Stimulated activated naive B cell treated with anti-CD40 and anti-IgM and Interleukin-4, amounts not matched to agents 10 μg/mL and 1 μg/mL and 100 μg/mL, for 72 hours (primary cell): ENCODE results near the gene ARHGEF11.
A peak's percentile ranks its signal among the peaks of the same experiment; 100 is the strongest.

ENCODE experiments used
- ATAC-seq, 2 donors: fragments of 150-1000 bp; cut with Tn5 transposase; replicated peaks; 2 replicates each; pipeline ENCODE4 v1.10.0; 2021; ENCODE audit warnings: moderate library complexity in 1 of 2
- DNase-seq: peaks from one replicate; pipeline ENCODE4 v3.0.0; 2021
- H3K27ac Mint-ChIP-seq: one replicate; pipeline ENCODE4 v1.8.0; 2022; ENCODE audit warnings: mild to moderate bottlenecking, mixed read lengths
- H3K27me3 Mint-ChIP-seq, 2 donors: one replicate each; pipeline ENCODE4 v1.8.0; 2022; ENCODE audit warnings: mixed read lengths in 2 of 2
- H3K36me3 Mint-ChIP-seq, 2 donors: one replicate each; pipeline ENCODE4 v1.8.0; 2022; ENCODE audit warnings: mixed read lengths in 2 of 2, mild to moderate bottlenecking in 1 of 2
- H3K4me1 Mint-ChIP-seq, 2 donors: one replicate each; pipeline ENCODE4 v1.8.0; 2022; ENCODE audit warnings: mixed read lengths in 2 of 2, mild to moderate bottlenecking in 1 of 2
- H3K4me3 Mint-ChIP-seq, 2 donors: one replicate each; pipeline ENCODE4 v1.8.0; 2022; ENCODE audit warnings: mild to moderate bottlenecking in 2 of 2, mixed read lengths in 2 of 2, moderate library complexity in 1 of 2
- H3K9me3 Mint-ChIP-seq, 2 donors: one replicate each; pipeline ENCODE4 v1.8.0; 2022; ENCODE audit warnings: mixed read lengths in 2 of 2, mild to moderate bottlenecking in 1 of 2

ARHGEF11 gene, protein sequence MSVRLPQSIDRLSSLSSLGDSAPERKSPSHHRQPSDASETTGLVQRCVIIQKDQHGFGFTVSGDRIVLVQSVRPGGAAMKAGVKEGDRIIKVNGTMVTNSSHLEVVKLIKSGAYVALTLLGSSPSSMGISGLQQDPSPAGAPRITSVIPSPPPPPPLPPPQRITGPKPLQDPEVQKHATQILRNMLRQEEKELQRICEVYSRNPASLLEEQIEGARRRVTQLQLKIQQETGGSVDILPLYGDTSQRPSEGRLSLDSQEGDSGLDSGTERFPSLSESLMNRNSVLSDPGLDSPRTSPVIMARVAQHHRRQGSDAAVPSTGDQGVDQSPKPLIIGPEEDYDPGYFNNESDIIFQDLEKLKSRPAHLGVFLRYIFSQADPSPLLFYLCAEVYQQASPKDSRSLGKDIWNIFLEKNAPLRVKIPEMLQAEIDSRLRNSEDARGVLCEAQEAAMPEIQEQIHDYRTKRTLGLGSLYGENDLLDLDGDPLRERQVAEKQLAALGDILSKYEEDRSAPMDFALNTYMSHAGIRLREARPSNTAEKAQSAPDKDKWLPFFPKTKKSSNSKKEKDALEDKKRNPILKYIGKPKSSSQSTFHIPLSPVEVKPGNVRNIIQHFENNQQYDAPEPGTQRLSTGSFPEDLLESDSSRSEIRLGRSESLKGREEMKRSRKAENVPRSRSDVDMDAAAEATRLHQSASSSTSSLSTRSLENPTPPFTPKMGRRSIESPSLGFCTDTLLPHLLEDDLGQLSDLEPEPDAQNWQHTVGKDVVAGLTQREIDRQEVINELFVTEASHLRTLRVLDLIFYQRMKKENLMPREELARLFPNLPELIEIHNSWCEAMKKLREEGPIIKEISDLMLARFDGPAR (N-terminal part only)

DNA sequence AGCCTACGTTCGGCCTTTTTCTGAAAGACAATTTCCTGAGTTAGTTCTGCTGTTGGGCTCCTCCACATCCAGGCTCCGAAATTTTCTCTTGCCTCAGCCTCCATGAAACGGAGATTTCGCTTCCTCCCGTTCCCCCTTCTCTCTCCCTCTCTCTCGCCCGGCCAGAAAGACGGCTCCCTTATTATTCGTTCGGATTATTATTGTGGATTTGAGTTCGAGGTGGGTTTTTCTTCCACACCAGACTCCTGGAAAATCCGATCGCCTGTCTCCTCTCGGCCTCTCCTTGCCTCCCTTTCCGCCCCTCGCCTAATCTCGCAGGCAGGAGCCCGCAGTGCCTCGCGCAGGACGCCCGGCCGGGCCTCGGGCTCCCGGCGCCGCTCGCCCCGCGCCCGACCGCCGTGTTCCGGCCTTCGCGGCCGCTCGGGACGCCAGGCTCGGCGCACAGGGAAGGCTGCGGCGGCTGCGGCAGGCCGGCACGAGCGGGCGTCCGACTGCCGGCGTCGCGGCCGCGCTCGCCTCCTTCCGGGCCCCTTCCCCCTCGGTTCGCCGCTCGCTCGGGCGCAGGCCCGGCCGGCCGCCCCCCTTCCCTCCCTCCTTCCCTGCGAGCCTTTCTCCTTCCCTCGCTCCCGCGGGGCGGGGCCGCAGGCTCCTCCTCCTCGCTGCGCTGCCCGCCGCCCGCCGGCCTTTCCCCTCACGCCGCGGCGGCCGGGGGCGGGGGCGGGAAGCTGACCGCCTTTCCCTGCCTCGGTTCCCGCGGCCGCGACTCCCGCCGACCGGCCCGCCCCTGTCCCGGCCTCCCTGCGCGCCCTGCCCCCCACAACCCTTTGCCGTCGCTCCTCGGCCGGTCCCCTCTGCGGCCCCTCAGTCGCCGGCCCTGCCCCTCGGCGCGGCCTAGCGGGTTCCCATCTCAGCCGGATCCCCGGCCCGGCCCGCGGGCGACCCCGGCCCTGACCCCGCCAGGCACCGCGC is at the start of gene ARHGEF11:
ARHGEF11 (minus strand) TSS at position 493 of the 969 bp plus-strand sequence. CDS start 1,412 bp downstream, outside the sequence.
- peaks cover 8 to 12% of the 10 kb centered on the region in 2 donors for H3K4me1 Mint-ChIP-seq
- peak within 1 kb of the TSS; percentile 91 to 97 for H3K4me3 Mint-ChIP-seq
- peak; percentile 69 to 75 for ATAC-seq
- H3K27me3 Mint-ChIP-seq, result peaks cover 66 to 78% of the 10 kb centered on the region in 2 donors
- H3K27ac Mint-ChIP-seq, result peak within 1 kb of the TSS; percentile 78
- peak; percentile 11 for DNase-seq
- no peaks in the 10 kb centered on the region for H3K9me3 Mint-ChIP-seq
- peaks cover 3% of the 10 kb centered on the region in 2 donors for H3K36me3 Mint-ChIP-seq

DNA sequence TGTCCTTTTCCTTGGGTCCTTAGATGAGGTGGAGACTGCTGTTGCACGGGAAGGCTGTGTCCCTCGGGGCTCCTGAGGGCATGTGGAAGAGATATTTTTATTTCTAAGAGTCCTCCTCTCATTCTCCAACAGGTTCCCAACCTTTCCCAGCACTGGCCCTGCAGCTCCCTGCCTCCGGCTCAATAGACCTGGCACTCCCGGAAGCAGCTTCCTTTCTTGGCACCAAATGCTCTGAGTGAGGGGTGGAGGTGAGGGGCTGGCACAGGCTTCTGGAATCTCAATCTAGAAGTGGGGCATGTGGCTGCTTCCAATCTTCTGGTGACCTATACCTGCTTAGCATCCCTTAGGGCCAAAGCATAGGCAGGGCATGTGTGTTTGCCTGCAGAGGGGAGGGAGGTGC is 49.5 kb upstream of the ARHGEF11 start:
- no peak overlapping the region for H3K4me3 Mint-ChIP-seq
- H3K4me1 Mint-ChIP-seq, result peaks cover 5 to 8% of the 10 kb centered on the region in 2 donors
- DNase-seq (no peak), ATAC-seq (no peak)
- no peak overlapping the region for H3K27ac Mint-ChIP-seq
- H3K9me3 Mint-ChIP-seq, result no peaks in the 10 kb centered on the region
- H3K27me3 Mint-ChIP-seq, result peaks cover 24 to 27% of the 10 kb centered on the region in 2 donors
- H3K36me3 Mint-ChIP-seq, result no peaks in the 10 kb centered on the region

- no peak overlapping the region for H3K27ac Mint-ChIP-seq
- no peak for ATAC-seq
- no peak for DNase-seq
- peaks cover 26 to 29% of the 10 kb centered on the region in 2 donors for H3K27me3 Mint-ChIP-seq
- H3K9me3 Mint-ChIP-seq, result no peaks in the 10 kb centered on the region
- H3K4me1 Mint-ChIP-seq, result no peaks in the 10 kb centered on the region
- no peak overlapping the region for H3K4me3 Mint-ChIP-seq
- H3K36me3 Mint-ChIP-seq, result no peaks in the 10 kb centered on the region
Observed at GRCh38 chr1:157092831-157093230, 47.3 kb upstream of the ARHGEF11 start.

DNA sequence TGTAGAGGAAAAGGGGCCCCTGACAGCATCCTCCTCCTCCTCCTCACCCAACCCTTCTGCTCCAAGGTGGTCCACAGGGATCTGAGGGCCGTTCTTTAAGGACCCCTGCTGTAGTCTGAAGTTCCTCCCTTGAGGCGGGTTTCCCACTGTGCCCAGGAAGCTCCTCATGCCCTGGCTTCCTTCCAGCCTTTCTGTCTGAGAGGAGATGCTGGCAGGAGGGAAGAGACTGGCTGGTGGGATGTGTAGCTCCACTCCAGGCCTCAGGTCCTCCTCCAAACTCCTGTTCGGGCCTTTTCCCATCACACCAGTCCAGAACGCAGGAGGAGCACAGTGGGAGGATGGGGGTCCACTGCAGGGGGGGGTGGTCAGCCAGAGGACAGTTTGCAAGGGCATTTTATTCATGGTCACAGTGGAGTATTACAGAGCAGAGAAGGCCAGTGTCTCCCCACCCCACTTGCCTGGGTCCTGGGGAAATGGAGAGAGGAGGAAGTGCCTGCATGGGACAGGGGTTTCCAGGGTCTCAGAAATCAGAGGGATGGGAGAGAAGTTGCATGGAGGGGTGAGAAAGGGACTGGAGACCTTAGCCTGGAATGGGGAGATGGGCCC is 46.2 kb upstream of the ARHGEF11 start:
- H3K4me1 Mint-ChIP-seq, result no peaks in the 10 kb centered on the region
- H3K36me3 Mint-ChIP-seq, result no peaks in the 10 kb centered on the region
- no peak for DNase-seq
- no peaks in the 10 kb centered on the region for H3K9me3 Mint-ChIP-seq
- H3K4me3 Mint-ChIP-seq, result no peak overlapping the region
- H3K27me3 Mint-ChIP-seq, result peaks cover 20 to 26% of the 10 kb centered on the region in 2 donors
- peak overlapping the region; percentile 54 for H3K27ac Mint-ChIP-seq
- ATAC-seq, result no peak

DNA sequence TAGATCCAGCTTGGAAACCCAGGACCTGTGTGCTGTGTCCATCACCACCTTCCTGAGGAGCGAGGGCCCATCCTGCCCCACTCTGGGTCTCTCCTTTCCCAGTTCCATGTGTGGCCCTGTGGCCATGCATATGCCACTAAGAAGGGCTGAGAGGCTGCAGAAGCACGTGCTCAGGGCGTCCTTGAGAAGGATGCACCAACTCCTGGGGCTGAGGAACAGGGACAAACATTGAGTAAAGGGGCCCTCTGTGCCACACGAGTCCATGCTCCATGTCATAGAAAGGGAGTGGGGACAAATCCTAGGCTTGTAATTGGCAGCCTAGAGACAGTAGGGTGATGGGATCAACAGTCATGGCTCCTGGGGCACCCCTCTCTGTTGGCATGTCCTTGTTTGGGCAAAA is 45.6 kb upstream of the ARHGEF11 start:
- Mint-ChIP-seq H3K4me3 (no peak overlapping the region), H3K36me3 (no peaks in the 10 kb centered on the region), H3K27me3 (peaks cover 16 to 26% of the 10 kb centered on the region in 2 donors), H3K27ac (no peak overlapping the region), H3K9me3 (no peaks in the 10 kb centered on the region), H3K4me1 (no peaks in the 10 kb centered on the region)
- no peak for DNase-seq
- no peak for ATAC-seq

DNA sequence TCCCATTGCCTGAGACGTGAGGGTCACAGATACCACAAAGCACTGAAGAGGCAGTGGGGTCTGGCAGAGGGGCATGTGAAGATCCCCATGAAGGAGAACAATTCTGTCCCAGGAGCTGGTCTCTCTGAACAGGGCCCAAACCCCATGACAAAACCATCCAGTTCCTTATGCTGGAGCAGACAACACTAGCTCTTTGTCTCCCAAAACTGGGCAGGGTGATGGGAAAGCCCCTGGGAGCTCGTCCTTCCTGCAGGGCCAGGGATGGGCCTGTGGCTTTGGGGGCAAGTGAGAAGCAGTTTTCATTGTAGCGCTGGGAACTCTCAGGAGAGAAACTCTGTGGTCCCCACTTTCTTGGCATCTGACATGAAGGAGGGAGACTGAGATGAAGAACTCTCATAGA is 45.2 kb upstream of the ARHGEF11 start:
- H3K4me3 Mint-ChIP-seq, result no peak overlapping the region

DNA sequence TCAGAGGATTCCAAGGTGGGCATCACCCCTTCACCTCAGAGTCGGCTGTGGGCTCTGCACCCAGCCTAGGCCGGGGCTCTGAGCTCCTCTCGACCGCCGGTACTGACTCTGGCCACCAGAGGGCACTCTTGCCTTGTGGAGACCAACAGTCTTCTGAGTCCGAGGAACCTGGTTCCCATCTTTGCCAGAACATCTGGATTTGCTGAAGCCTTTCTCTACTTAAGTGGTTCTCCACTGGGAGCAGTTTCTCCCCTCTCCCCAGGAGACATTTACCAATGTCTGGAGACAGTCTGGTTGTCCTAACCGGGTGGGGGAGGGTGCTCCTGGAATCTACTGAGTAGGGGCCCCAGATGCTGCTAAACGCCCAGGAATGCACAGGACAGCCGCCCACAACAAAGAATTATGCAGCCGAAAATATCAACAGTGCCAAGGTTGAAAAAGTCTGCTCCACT is 44.7 kb upstream of the ARHGEF11 start:
- no peak overlapping the region for H3K4me3 Mint-ChIP-seq
- no peak overlapping the region for H3K27ac Mint-ChIP-seq
- H3K36me3 Mint-ChIP-seq, result no peaks in the 10 kb centered on the region
- peaks cover 12 to 26% of the 10 kb centered on the region in 2 donors for H3K27me3 Mint-ChIP-seq
- peak; percentile 67 for DNase-seq
- no peaks in the 10 kb centered on the region for H3K9me3 Mint-ChIP-seq
- ATAC-seq, result peak; percentile 93 to 97
- no peaks in the 10 kb centered on the region for H3K4me1 Mint-ChIP-seq

More for the DNA sequence above, 45.2 kb upstream of the ARHGEF11 start:
- ATAC-seq, result no peak
- DNase-seq, result no peak
- Mint-ChIP-seq H3K27me3 (peaks cover 12 to 26% of the 10 kb centered on the region in 2 donors), H3K36me3 (no peaks in the 10 kb centered on the region), H3K9me3 (no peaks in the 10 kb centered on the region), H3K4me1 (no peaks in the 10 kb centered on the region), H3K27ac (peak overlapping the region; percentile 67)

DNA sequence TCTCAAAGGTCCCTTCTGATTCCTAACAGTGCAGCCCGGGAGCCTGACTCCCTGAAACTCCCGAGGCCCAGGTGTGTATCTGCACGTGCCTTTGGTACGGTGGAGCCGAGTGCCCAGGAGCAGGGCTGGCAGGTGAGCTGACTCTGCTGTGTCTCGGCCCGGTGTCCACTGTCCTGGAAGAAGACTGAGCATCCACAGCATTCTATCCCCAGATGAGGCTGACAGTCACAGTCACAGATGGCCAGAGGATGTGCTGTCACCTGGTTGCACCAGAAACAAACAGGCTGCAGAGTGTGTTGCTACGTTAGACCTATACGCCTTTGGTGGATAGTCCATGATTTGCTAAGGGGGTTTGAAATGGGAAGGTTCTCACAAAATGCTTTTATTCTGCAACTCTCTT is 44.2 kb upstream of the ARHGEF11 start:
- Mint-ChIP-seq H3K4me3 (no peak overlapping the region), H3K27me3 (peaks cover 12 to 26% of the 10 kb centered on the region in 2 donors), H3K4me1 (no peaks in the 10 kb centered on the region), H3K36me3 (no peaks in the 10 kb centered on the region), H3K27ac (no peak overlapping the region), H3K9me3 (no peaks in the 10 kb centered on the region)
- peak; percentile 21 to 22 for ATAC-seq
- no peak for DNase-seq

GRCh38 chr1:157088607-157089006 is 43.1 kb upstream of the ARHGEF11 start:
- no peak for DNase-seq
- Mint-ChIP-seq H3K4me3 (no peak overlapping the region), H3K27ac (no peak overlapping the region), H3K36me3 (no peaks in the 10 kb centered on the region), H3K9me3 (no peaks in the 10 kb centered on the region), H3K4me1 (no peaks in the 10 kb centered on the region), H3K27me3 (peaks cover 15 to 26% of the 10 kb centered on the region in 2 donors)
- no peak for ATAC-seq

- Mint-ChIP-seq H3K27ac (no peak overlapping the region), H3K4me1 (no peaks in the 10 kb centered on the region), H3K4me3 (no peak overlapping the region), H3K36me3 (no peaks in the 10 kb centered on the region), H3K27me3 (peaks cover 22 to 29% of the 10 kb centered on the region in 2 donors), H3K9me3 (no peaks in the 10 kb centered on the region)
- no peak for ATAC-seq
- DNase-seq, result no peak
Observed at GRCh38 chr1:157087030-157087429, 41.5 kb upstream of the ARHGEF11 start.

- no peak for DNase-seq
- no peaks in the 10 kb centered on the region for H3K9me3 Mint-ChIP-seq
- no peaks in the 10 kb centered on the region for H3K36me3 Mint-ChIP-seq
- peaks cover 17 to 22% of the 10 kb centered on the region in 2 donors for H3K27me3 Mint-ChIP-seq
- H3K4me3 Mint-ChIP-seq, result no peak overlapping the region
- H3K4me1 Mint-ChIP-seq, result no peaks in the 10 kb centered on the region
- no peak for ATAC-seq
- no peak overlapping the region for H3K27ac Mint-ChIP-seq
Observed at GRCh38 chr1:157086299-157086698, 40.8 kb upstream of the ARHGEF11 start.

GRCh38 chr1:157085421-157085820 is 39.9 kb upstream of the ARHGEF11 start:
- H3K36me3 Mint-ChIP-seq, result no peaks in the 10 kb centered on the region
- H3K4me1 Mint-ChIP-seq, result no peaks in the 10 kb centered on the region
- ATAC-seq (no peak), DNase-seq (no peak)
- H3K27me3 Mint-ChIP-seq, result peaks cover 16 to 23% of the 10 kb centered on the region in 2 donors
- no peak overlapping the region for H3K4me3 Mint-ChIP-seq
- no peaks in the 10 kb centered on the region for H3K9me3 Mint-ChIP-seq
- H3K27ac Mint-ChIP-seq, result no peak overlapping the region

DNA sequence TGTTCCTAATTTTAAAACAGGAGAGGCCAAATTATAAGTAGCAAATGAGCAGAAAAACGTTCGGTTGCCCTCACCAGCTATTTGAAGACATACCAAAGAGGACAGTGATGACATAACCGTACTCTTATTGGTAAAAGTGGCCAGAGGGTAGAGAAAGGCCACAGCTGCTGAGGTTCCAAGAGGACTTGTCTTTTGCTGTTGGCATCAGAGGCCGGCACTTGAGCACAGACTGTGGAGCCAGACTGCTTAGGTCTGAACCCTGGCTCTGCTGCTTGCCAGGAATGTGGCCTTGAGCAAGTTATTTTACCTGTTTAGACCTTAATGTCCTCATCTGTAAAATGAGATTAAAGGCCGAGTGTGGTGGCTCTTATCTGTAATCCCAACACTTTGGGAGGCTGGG is 39.2 kb upstream of the ARHGEF11 start:
- H3K27me3 Mint-ChIP-seq, result peaks cover 9 to 18% of the 10 kb centered on the region in 2 donors
- H3K4me1 Mint-ChIP-seq, result no peaks in the 10 kb centered on the region
- H3K27ac Mint-ChIP-seq, result no peak overlapping the region
- H3K4me3 Mint-ChIP-seq, result no peak overlapping the region
- H3K36me3 Mint-ChIP-seq, result no peaks in the 10 kb centered on the region
- no peak for DNase-seq
- no peak for ATAC-seq
- H3K9me3 Mint-ChIP-seq, result no peaks in the 10 kb centered on the region
